HG02943 (cell line): ENCODE data around the gene CARHSP1.
A peak's percentile ranks its signal among the peaks of the same experiment; 100 is the strongest.
"Not testable (repeated sequence)": the region's sequence is repeated elsewhere in the genome, so short reads cannot be mapped to it uniquely, and the experiment has no call there.

Experiments
- ATAC-seq: cut with Tn5 transposase; IDR thresholded peaks from one replicate; pipeline ENCODE4 v1.9.1; 2021; ENCODE audit warnings: mild to moderate bottlenecking, low read depth, moderate library complexity; ENCODE audit not compliant: unreplicated experiment

The CARHSP1 gene

GRCh38 chr16:8868416-8869211, at the start of gene CARHSP1:
CARHSP1 (minus strand) TSS chr16:8869006; CDS start chr16:8859328, 9,678 bp downstream.
- peak; percentile 66 for ATAC-seq

- not testable (repeated sequence) for ATAC-seq
Measured at GRCh38 chr16:8917336-8917735, 48.5 kb upstream of the CARHSP1 start.

GRCh38 chr16:8916541-8917225, 47.9 kb upstream of the CARHSP1 start:
- no peak for ATAC-seq

GRCh38 chr16:8915722-8916301, 47.0 kb upstream of the CARHSP1 start:
- ATAC-seq, result no peak

GRCh38 chr16:8914098-8914497, 45.3 kb upstream of the CARHSP1 start:
- ATAC-seq, result no peak

- ATAC-seq, result no peak
Measured at GRCh38 chr16:8912793-8913192, 44.0 kb upstream of the CARHSP1 start.

- no peak for ATAC-seq
Measured at GRCh38 chr16:8910811-8911210, 42.0 kb upstream of the CARHSP1 start.

GRCh38 chr16:8908810-8909468, 40.1 kb upstream of the CARHSP1 start:
- no peak for ATAC-seq

- ATAC-seq, result no peak
Measured at GRCh38 chr16:8907096-8907495, 38.3 kb upstream of the CARHSP1 start.

GRCh38 chr16:8905795-8906591, 37.2 kb upstream of the CARHSP1 start:
- ATAC-seq, result no peak

GRCh38 chr16:8905168-8905762, 36.5 kb upstream of the CARHSP1 start:
- no peak for ATAC-seq

GRCh38 chr16:8904018-8904430, 35.2 kb upstream of the CARHSP1 start:
- ATAC-seq, result no peak

- ATAC-seq, result no peak
Measured at GRCh38 chr16:8903004-8903403, 34.2 kb upstream of the CARHSP1 start.

- ATAC-seq, result no peak
Measured at GRCh38 chr16:8901320-8901861, 32.6 kb upstream of the CARHSP1 start.

GRCh38 chr16:8900343-8900742, 31.5 kb upstream of the CARHSP1 start:
- no peak for ATAC-seq

GRCh38 chr16:8899709-8900317, 31.0 kb upstream of the CARHSP1 start:
- ATAC-seq, result peak; percentile 66

- no peak for ATAC-seq
Measured at GRCh38 chr16:8898660-8899318, 30.0 kb upstream of the CARHSP1 start.

GRCh38 chr16:8894736-8895334, 26.0 kb upstream of the CARHSP1 start:
- ATAC-seq, result no peak
